Stimulated activated CD8-positive, alpha-beta memory T cell treated with anti-CD3 and anti-CD28 coated beads, Interleukin-15, amount 100 ng/mL, for 1 hour (primary cell): ENCODE data around the gene HEATR9.
"Not testable (repeated sequence)": the region's sequence is repeated elsewhere in the genome, so short reads cannot be mapped to it uniquely, and the experiment has no call there.

Experiments used
- DNase-seq: peaks from one replicate; pipeline ENCODE4 v3.0.0-alpha.2; 2020; ENCODE audit warnings: low read depth

Gene HEATR9

GRCh38 chr17:35868737-35869136, at the start of gene HEATR9:
TSS of gene HEATR9 (minus strand) at chr17:35868891. CDS start at chr17:35868742, 149 bp downstream.
- DNase-seq, result no peak

GRCh38 chr17:35917519-35918213, 49.0 kb upstream of the HEATR9 start:
- no peak for DNase-seq

- DNase-seq, result no peak
Measured at GRCh38 chr17:35915153-35915964, 46.7 kb upstream of the HEATR9 start.

GRCh38 chr17:35914354-35914753, 45.7 kb upstream of the HEATR9 start:
- no peak for DNase-seq

GRCh38 chr17:35913609-35914008, 44.9 kb upstream of the HEATR9 start:
- DNase-seq, result no peak

- DNase-seq, result no peak
Measured at GRCh38 chr17:35912942-35913341, 44.3 kb upstream of the HEATR9 start.

- no peak for DNase-seq
Measured at GRCh38 chr17:35912339-35912912, 43.7 kb upstream of the HEATR9 start.

GRCh38 chr17:35909408-35909807, 40.7 kb upstream of the HEATR9 start:
- DNase-seq, result no peak

- DNase-seq, result no peak
Measured at GRCh38 chr17:35907691-35908090, 39.0 kb upstream of the HEATR9 start.

- DNase-seq, result no peak
Measured at GRCh38 chr17:35906926-35907637, 38.4 kb upstream of the HEATR9 start.

- DNase-seq, result no peak
Measured at GRCh38 chr17:35906191-35906925, 37.7 kb upstream of the HEATR9 start.

GRCh38 chr17:35903451-35903850, 34.8 kb upstream of the HEATR9 start:
- no peak for DNase-seq

GRCh38 chr17:35901631-35902175, 33.0 kb upstream of the HEATR9 start:
- no peak for DNase-seq

- no peak for DNase-seq
Measured at GRCh38 chr17:35900708-35901480, 32.2 kb upstream of the HEATR9 start.

- no peak for DNase-seq
Measured at GRCh38 chr17:35900280-35900679, 31.6 kb upstream of the HEATR9 start.

- no peak for DNase-seq
Measured at GRCh38 chr17:35898283-35899070, 29.8 kb upstream of the HEATR9 start.

GRCh38 chr17:35897772-35898171, 29.1 kb upstream of the HEATR9 start:
- DNase-seq, result not testable (repeated sequence)

GRCh38 chr17:35895636-35896587, 27.2 kb upstream of the HEATR9 start:
- DNase-seq, result no peak

GRCh38 chr17:35894206-35894605, 25.5 kb upstream of the HEATR9 start:
- DNase-seq, result no peak
